Vagina (tissue), 2 donors: Measurements from ENCODE around the gene CDO1. TPM values are rescaled to one million over a fixed set of nuclear protein-coding genes. Genes with fewer than 3 reads are reported as not detected.

Experiments used
- DNase-seq, 2 donors: peaks; one replicate each; pipeline ENCODE4 v3.0.0-alpha.2; 2017; ENCODE audit errors: extremely low spot score in 2 of 2
- H3K27ac ChIP-seq: fragments of 200-600 bp; sonication (generic); one replicate; pipeline ENCODE4 v1.5.1; 2019
- H3K27me3 ChIP-seq: fragments of 200-600 bp; sonication (generic); one replicate; pipeline ENCODE4 v1.5.1; 2019
- H3K36me3 ChIP-seq, 2 donors: fragments of 200-600 bp; sonication (generic); one replicate each; pipeline ENCODE4 v1.5.1; 2017 to 2019
- H3K4me1 ChIP-seq: fragments of 200-600 bp; sonication (generic); one replicate; pipeline ENCODE4 v1.5.1; 2019
- H3K4me3 ChIP-seq, 2 donors: fragments of 200-600 bp; sonication (generic); 1 replicate in 1 of 2; 2 replicates in 1 of 2; pipeline ENCODE4 v1.5.1; 2016 to 2019
- H3K9me3 ChIP-seq: fragments of 200-600 bp; sonication (generic); one replicate; pipeline ENCODE4 v1.5.1; 2019
- POLR2A ChIP-seq, 2 donors: fragments of 450-650 bp; IDR thresholded peaks; one replicate each; pipeline ENCODE4 v1.6.1; 2017; ENCODE audit warnings: antibody characterized with exemption in 2 of 2, mild to moderate bottlenecking in 2 of 2, moderate library complexity in 2 of 2
- POLR2AphosphoS5 ChIP-seq, 2 donors: sonication (generic); formaldehyde crosslinking; IDR thresholded peaks; one replicate each; pipeline ENCODE4 v1.9.0; 2017; ENCODE audit warnings: antibody characterized with exemption in 2 of 2, mild to moderate bottlenecking in 2 of 2, low read depth in 1 of 2; ENCODE audit not compliant: insufficient read depth in 1 of 2
- intact Hi-C: fragments of 100-400 bp; cut with DNase I; formaldehyde crosslinking; loops from one replicate; pipeline ENCODE4 v1.15.1; 2023
- total RNA-seq: library from RNA; depleted of rRNA; stranded (reverse); fragments of >200 nt; gene quantifications from one replicate; pipeline ENCODE4 v1.2.3, GENCODE V29; 2016
- TF ChIP-seq, protein P1 (sequence below), 3 experiments: fragments of 450-650 bp in 2 of 3; fragments of 200-600 bp in 1 of 3; sonication (generic) in 1 of 3; IDR thresholded peaks; one replicate each; pipeline ENCODE4 v1.5.1; 2017 to 2019; ENCODE audit warnings: antibody characterized with exemption in 3 of 3, mild to moderate bottlenecking in 2 of 3, moderate library complexity in 2 of 3

CDO1 gene
- total RNA-seq, 1 donor from 2014 or later = 16.0 TPM

DNA sequence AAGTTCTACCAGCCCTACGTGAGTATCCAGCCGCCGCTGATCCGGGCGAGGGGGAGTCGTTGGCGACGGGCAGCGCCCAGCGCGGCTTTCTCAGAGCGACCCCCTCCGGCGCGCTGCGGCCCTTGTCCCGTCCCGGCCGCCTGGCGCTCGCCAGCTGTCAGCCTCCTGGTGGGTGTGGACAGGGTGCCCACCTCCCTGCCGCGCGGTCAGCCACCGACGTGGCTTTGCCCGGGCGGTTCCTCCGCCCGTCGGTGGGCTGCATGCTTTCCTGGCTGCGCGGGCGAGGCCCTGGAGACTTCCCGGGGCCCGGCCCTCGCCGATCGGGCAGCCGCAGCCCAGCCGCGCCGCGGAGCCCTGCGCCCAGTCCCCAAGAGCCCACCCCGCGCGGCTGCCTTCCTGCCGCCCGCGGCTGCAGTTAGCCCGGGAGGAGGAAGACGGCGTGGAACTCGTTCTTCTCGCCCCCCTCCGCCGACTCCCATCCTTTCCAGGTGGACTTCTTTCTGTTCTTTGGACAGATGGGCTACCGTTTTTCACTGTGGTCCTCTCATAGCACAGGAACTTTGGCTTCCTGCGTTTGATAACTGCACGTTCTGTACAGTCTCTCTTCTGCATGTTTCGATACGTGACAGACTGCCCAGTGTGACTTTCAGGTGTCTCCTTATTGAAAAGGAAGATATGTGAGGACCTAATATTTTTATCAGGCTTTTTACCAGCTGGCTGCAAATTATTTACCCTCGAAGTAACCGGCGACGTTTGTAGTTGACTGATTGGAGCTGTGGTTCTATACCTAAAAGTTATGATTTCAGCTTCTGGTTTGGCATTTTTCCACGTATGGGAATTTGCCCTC is 25.9 kb upstream of the CDO1 start:
- peak overlapping the region; percentile 94 for H3K27ac ChIP-seq
- no peaks in the 10 kb centered on the region for H3K27me3 ChIP-seq
- H3K4me1 ChIP-seq = peaks cover 66% of the 10 kb centered on the region
- peak overlapping the region; percentile 86 to 99 for H3K4me3 ChIP-seq
- H3K9me3 ChIP-seq = no peaks in the 10 kb centered on the region
- intact Hi-C loops = loop anchor here (5.0 kb wide), 1 partner anchor 215 kb away; the partner anchor contains the start of gene TMED7
- no peak for DNase-seq
- H3K36me3 ChIP-seq = peaks cover 0 to 3% of the 10 kb centered on the region in 2 donors
- TF ChIP-seq, protein P1, sequence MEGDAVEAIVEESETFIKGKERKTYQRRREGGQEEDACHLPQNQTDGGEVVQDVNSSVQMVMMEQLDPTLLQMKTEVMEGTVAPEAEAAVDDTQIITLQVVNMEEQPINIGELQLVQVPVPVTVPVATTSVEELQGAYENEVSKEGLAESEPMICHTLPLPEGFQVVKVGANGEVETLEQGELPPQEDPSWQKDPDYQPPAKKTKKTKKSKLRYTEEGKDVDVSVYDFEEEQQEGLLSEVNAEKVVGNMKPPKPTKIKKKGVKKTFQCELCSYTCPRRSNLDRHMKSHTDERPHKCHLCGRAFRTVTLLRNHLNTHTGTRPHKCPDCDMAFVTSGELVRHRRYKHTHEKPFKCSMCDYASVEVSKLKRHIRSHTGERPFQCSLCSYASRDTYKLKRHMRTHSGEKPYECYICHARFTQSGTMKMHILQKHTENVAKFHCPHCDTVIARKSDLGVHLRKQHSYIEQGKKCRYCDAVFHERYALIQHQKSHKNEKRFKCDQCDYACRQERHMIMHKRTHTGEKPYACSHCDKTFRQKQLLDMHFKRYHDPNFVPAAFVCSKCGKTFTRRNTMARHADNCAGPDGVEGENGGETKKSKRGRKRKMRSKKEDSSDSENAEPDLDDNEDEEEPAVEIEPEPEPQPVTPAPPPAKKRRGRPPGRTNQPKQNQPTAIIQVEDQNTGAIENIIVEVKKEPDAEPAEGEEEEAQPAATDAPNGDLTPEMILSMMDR (IDR thresholded peaks at IDR 0.05) = no peak
- no peak for TF ChIP-seq POLR2A (IDR thresholded peaks at IDR 0.05)
- no peak for TF ChIP-seq POLR2AphosphoS5 (IDR thresholded peaks at IDR 0.05; ENCODE audit: insufficient read depth in 1 of 2, low read depth in 1 of 2)

DNA sequence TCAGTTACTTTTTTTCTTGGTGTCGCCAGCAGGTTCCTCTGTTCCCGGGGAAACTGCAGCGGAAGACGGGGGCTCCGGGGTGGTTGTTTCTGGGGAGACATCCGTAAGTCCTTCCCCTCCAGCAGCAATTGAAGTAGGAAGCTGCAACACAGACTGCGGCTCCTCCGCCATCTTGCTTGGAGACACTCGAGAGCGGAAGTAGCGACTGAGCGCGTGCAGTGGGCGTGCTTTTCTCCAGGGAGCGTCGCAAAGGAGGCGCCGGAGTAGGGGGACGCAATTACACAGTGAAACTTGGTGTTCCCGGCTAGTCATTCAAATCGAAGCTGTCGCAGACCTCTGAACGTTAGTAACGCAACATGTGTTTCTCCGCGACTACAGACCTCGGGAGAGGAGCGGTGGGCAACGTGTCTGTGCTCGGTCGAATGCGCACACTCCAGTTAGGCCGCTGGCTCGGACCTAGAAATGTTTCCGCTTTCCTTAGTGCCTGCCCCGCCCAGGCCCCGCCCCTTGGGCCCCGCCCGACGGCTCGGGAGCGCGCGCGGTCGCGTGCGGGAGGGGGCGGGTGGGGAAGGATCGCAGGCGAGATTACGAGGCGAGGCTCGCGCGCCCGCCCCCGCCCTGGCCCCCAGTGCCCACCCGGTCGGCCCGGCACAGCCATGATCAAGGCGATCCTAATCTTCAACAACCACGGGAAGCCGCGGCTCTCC is 25.1 kb upstream of the CDO1 start, which contains the start of the genes AP3S1 and ATG12:
Gene AP3S1 (plus strand): TSS at position 554 of the 707 bp plus-strand sequence. CDS start 103 bp downstream, at position 657.
Gene ATG12 (minus strand): TSS at position 184 of the 707 bp plus-strand sequence. CDS start 13 bp downstream, at position 171.
- Histone ChIP-seq H3K4me3 (peak within 1 kb of the TSS; percentile 86 to 99), H3K27ac (peak within 1 kb of the TSS; percentile 94), H3K4me1 (peaks cover 66% of the 10 kb centered on the region), H3K27me3 (no peaks in the 10 kb centered on the region), H3K36me3 (peaks cover 0 to 11% of the 10 kb centered on the region in 2 donors), H3K9me3 (no peaks in the 10 kb centered on the region)
- peak in 1 of 2 donors; percentile 94 for DNase-seq
- TF ChIP-seq POLR2A (IDR thresholded peaks at IDR 0.05) (peak in 1 of 2 donors; percentile 76), POLR2AphosphoS5 (IDR thresholded peaks at IDR 0.05; ENCODE audit: insufficient read depth in 1 of 2, low read depth in 1 of 2) (peak; percentile 93 to 95)
- TF ChIP-seq, protein P1 (IDR thresholded peaks at IDR 0.05) = no peak
- intact Hi-C loops = loop anchor here (5.0 kb wide), 1 partner anchor 214 kb away; the partner anchor contains the start of gene TMED7

DNA sequence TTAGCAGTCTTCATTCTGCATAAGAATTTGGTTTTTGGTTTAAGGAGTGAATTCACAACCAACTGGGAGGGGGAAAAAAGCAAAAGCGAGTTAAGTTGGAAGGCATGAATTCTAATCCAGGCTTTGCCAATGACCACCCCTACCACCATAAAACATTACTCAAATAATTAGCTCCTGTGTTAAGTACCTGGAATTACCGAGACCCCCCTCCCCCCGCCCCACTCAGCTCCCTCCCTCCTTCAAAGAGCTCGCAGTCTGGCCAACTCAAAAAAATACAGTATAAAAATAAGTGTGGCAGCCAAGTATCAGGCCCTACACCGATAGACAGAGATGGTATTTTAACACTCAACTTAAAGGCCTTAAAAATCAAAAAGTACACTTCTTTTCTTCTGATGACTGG is 24.4 kb upstream of the CDO1 start:
- Histone ChIP-seq H3K27ac (peak overlapping the region; percentile 94), H3K9me3 (no peaks in the 10 kb centered on the region), H3K4me3 (peak overlapping the region; percentile 86 to 99), H3K4me1 (peaks cover 61% of the 10 kb centered on the region), H3K36me3 (peaks cover 0 to 17% of the 10 kb centered on the region in 2 donors), H3K27me3 (no peaks in the 10 kb centered on the region)
- no peak for DNase-seq
- intact Hi-C loops = loop anchor here (5.0 kb wide), 1 partner anchor 214 kb away; the partner anchor contains the start of gene TMED7
- no peak for TF ChIP-seq POLR2A (IDR thresholded peaks at IDR 0.05)

DNA sequence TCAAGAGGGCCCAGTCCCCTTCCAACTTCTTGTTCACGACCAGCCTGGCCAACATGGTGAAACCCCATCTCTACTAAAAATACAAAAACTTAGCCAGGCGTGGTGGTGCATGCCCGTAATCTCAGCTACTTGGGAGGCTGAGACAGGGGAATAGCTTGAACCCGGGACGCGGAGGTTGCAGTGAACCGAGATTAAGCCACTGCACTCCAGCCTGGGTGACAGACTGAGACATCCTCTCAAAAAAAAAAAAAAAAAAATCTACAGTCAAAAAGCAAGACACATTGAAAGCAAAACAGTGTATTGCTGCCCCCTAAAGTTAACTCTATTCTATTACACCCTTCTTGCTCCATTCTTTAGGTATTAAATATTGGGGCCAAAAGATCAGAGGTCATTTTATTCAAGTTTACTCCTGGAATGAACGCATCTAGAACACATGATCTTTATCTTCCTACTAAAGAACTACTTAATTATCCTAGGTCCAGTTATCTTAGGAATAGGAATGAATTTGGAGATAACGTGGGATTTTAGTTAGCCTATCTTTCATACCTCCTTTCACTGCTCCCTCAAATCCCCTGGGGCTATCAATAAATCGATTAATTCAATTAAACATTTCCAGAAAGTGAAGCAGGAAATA is 22.5 kb upstream of the CDO1 start:
- TF ChIP-seq, protein P1 (IDR thresholded peaks at IDR 0.05) = peak in 2 of 3 experiments; percentile 39 to 42
- TF ChIP-seq POLR2AphosphoS5 (IDR thresholded peaks at IDR 0.05; ENCODE audit: insufficient read depth in 1 of 2, low read depth in 1 of 2) (no peak), POLR2A (IDR thresholded peaks at IDR 0.05) (no peak)
- DNase-seq = no peak
- Histone ChIP-seq H3K4me1 (peaks cover 44% of the 10 kb centered on the region), H3K27ac (peak overlapping the region; percentile 19), H3K27me3 (no peaks in the 10 kb centered on the region), H3K36me3 (peaks cover 0 to 33% of the 10 kb centered on the region in 2 donors), H3K4me3 (no peak overlapping the region), H3K9me3 (no peaks in the 10 kb centered on the region)
- intact Hi-C loops = no loop called here

DNA sequence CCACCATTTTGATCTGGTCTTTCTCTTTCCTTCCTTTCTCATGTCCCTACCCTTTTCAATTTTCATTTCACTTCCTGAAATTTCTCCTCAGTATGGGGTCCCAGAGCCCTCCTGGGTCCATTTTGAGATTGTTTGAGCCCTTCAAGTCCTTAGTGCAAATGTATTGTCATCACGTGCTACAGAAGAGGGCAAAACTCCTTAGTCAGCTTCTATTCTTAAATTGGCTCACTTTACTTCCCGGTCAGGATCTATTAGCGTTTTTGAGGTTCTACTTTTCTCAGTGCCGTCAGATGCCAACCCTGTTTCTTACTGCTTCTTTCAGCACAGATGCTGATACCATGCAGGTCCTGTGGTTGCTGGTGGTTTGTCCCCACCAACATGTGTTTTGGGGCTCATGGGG is 19.0 kb upstream of the CDO1 start:
- intact Hi-C loops = no loop called here
- no peak for DNase-seq
- peaks cover 0 to 54% of the 10 kb centered on the region in 2 donors for H3K36me3 ChIP-seq
- H3K4me3 ChIP-seq = no peak overlapping the region
- H3K4me1 ChIP-seq = peaks cover 26% of the 10 kb centered on the region
- H3K9me3 ChIP-seq = no peaks in the 10 kb centered on the region
- TF ChIP-seq POLR2AphosphoS5 (IDR thresholded peaks at IDR 0.05; ENCODE audit: insufficient read depth in 1 of 2, low read depth in 1 of 2) (no peak), POLR2A (IDR thresholded peaks at IDR 0.05) (no peak)
- TF ChIP-seq, protein P1 (IDR thresholded peaks at IDR 0.05) = no peak
- H3K27ac ChIP-seq = no peak overlapping the region
- H3K27me3 ChIP-seq = no peaks in the 10 kb centered on the region
